Measurements from ENCODE around the gene FHIT. TPM values are rescaled to one million over a fixed set of nuclear protein-coding genes. Genes with fewer than 3 reads are reported as not detected.

Gene FHIT
- total RNA-seq, 4 donors from 2014 or later = 3.2 to 10.9 (median 6.4) TPM

DNA sequence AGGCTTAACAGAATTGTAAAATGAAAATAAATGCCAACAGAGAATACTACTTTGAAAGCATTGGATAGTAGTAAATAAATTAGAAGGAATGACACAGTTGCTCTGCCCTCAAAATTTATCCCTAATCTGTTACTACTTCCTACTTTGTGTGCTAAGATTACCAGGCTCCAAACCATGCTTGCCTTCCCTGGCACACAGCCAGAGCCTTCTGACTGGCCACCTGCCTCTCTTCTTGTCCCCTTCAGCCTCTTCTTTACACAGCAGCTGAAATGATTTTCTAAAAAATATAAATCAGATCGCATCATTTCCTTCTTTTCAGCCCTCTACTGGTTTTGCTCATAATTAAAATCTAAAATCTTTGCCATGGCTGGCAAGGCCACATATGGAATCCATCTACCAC lies 334.1 kb downstream of the FHIT start:
- TF ChIP-seq, protein P1, sequence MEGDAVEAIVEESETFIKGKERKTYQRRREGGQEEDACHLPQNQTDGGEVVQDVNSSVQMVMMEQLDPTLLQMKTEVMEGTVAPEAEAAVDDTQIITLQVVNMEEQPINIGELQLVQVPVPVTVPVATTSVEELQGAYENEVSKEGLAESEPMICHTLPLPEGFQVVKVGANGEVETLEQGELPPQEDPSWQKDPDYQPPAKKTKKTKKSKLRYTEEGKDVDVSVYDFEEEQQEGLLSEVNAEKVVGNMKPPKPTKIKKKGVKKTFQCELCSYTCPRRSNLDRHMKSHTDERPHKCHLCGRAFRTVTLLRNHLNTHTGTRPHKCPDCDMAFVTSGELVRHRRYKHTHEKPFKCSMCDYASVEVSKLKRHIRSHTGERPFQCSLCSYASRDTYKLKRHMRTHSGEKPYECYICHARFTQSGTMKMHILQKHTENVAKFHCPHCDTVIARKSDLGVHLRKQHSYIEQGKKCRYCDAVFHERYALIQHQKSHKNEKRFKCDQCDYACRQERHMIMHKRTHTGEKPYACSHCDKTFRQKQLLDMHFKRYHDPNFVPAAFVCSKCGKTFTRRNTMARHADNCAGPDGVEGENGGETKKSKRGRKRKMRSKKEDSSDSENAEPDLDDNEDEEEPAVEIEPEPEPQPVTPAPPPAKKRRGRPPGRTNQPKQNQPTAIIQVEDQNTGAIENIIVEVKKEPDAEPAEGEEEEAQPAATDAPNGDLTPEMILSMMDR (IDR thresholded peaks at IDR 0.05) = no peak

DNA sequence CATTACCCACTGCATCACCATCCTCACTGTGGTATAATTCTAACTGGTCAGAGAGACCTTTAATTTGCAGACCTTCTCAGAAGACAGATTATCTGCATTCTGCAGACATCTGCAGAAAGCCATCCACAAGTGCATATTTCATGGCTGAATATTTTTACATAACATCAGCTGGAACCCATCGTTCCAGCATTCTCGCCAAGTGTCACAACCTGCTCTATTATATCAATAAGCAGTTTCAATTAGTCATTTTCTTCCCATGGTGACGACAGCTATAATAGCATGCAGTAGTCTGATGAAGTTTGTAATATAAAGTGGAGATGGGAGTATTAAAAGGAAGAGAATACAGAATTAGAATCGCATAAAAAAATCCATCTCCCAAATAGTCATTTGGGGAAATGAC lies 334.7 kb downstream of the FHIT start:
- DNase-seq (ENCODE audit: low spot score) (no peak), ATAC-seq (ENCODE audit: low FRiP score) (no peak)
- TF ChIP-seq, protein P1 (IDR thresholded peaks at IDR 0.05) = no peak

More for the DNA sequence above, 334.1 kb downstream of the FHIT start:
- ATAC-seq (ENCODE audit: low FRiP score) = no peak
- DNase-seq (ENCODE audit: low spot score) = no peak

DNA sequence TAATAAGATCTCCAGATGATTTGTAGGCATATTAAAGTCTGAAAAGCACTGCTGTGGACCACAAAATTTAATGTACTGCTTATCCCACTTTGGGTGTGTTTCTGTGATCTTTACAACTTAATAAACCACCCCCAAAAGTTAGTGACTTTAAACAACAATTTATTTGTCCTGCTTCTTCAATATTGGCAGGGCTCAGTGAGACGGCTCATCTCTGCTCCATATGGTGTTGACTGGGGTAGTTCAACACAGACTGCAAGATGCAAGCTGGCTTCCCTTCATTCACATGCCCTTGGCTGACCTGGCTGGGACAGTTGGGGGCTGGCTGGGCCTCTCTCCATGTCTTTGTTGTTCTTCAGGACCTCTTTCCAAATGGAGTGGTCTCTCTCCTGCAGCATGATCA lies 337.8 kb downstream of the FHIT start:
- ATAC-seq (ENCODE audit: low FRiP score) = no peak
- DNase-seq (ENCODE audit: low spot score) = no peak
- TF ChIP-seq, protein P1 (IDR thresholded peaks at IDR 0.05) = no peak

DNA sequence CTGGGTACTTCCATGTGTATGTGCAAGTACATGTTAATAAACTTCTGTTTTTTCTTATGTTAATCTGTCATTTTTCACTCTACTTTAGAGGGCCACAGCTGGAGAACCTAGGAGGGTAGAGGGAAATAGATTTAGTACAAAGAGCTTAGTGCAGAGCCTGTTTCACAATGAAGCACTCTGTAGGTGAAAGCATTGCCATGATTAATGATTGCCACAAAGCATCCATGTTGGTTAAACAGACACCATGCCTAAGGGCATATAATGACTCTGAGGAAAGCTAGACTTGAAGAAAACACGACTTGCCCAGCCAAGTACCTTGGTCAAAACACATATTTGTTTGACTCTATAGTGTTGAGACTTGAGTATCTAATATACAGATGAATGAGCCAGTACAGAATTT lies 338.4 kb downstream of the FHIT start:
- no peak for DNase-seq (ENCODE audit: low spot score)
- no peak for ATAC-seq (ENCODE audit: low FRiP score)
- TF ChIP-seq, protein P1 (IDR thresholded peaks at IDR 0.05) = no peak

DNA sequence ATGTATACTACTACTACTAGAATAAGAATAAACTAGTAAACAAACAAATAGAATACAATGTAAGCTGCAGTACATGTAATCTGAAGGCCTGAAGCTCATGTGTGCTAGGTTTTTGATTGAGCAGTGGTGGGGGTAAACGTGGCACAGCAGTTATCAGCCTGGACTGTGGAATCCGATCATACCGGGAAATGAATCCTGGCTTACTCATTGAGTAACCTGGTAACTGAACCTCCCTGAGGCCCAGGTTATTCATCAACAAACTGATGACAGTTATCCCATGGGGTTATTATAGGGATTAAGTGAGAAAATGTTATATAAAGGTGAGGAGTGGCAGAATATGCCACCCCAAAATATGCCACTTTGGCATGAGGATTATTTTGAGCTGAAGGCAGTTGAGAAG lies 339.1 kb downstream of the FHIT start:
- TF ChIP-seq, protein P1 (IDR thresholded peaks at IDR 0.05) = no peak
- ATAC-seq (ENCODE audit: low FRiP score) (no peak), DNase-seq (ENCODE audit: low spot score) (no peak)

DNA sequence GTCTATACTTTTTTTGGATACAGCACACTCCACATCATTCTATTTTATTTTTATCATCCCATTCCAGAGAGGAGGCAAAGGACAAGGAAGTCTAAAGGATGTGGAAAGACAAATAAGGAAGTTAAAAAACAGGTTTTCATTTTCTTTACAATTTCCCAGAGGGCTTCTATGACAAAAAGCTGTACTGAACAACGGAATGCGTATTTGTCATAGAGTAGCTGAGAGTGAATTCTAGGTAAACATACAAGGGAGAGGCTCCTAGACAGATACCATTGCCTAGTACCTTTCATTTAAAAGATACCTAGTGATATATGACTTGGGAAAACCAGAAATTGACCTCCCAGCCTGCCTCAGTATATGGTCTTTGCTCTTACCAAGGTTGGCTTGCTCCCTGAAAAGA lies 341.7 kb downstream of the FHIT start:
- TF ChIP-seq, protein P1 (IDR thresholded peaks at IDR 0.05) = no peak
- ATAC-seq (ENCODE audit: low FRiP score) (no peak), DNase-seq (ENCODE audit: low spot score) (no peak)

DNA sequence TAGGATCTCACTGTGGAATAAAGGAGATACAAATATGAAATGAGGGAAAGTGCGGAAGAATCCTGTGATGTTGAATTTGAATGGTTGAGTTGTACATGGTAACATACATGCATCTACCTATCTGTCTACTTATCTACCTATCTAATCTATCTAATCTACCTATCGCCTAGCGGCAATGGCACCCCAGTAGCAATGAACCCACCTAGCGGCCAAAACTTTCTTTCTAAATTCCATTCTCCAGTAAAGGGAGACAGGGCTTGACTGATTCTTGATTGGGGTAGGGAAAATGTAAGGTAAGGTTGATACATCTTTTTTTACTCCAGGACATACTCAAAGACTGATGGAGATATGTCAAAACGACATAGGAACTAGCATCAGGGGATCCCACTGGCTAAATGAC lies 345.0 kb downstream of the FHIT start:
- DNase-seq (ENCODE audit: low spot score) (no peak), ATAC-seq (ENCODE audit: low FRiP score) (no peak)
- TF ChIP-seq, protein P1 (IDR thresholded peaks at IDR 0.05) = no peak

Measured in omental fat pad (tissue), 4 donors.